ENCODE data around the gene CD84.
"Not testable (repeated sequence)": the region's sequence is repeated elsewhere in the genome, so short reads cannot be mapped to it uniquely, and the experiment has no call there.

CD84 gene

DNA sequence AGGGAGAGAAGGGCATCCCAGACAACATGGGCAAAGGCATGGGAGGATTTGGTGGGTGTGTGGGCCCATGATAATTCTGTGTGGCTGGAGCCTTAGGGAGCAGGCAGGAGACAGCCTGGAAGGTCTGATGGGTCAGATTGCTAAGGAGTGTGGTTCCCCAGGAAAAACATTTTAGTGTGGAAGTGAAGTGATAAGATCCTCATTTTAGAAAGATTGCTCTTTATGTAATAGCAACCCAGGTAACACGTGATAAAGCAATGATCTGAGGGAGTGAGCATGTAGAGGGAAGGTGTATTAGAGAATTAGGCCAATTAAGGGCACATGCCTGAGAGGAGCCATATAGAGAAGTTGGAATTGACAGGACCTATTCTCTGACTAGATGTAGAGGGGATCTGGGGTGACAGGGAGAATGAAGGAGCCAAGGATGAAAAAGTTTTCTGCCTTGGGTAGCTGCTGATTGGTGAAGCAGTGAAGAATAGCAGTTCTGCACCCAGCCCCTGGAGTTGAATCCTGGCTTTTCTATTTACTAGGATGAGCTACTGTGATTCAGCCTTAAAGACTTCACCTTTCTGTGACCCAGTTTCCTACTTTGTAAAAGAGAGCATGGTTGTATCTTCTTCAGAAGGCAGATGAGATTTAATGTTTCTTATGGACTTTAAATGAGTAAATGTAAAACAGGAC lies 37.5 kb downstream of the CD84 start:
- DNase-seq (ENCODE audit: low read depth): no peak

DNA sequence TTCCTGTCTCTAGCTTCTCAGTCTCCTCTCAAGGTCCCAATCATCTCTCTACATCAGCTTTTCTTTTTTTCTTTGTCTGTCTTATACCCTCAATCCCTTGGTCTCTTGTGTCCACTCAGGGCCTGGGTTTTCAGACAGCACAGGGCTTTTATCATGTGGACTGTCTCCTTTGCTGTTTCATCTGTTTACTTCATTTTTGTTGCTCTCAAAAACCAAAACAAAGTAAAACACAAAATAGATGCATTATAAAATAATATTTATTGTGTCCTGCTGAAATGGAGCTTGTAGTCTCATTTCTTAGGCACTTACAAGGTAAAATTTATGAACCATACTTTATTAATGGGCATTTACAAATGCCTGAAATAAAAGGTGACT lies 38.5 kb downstream of the CD84 start:
- DNase-seq (ENCODE audit: low read depth): no peak

DNA sequence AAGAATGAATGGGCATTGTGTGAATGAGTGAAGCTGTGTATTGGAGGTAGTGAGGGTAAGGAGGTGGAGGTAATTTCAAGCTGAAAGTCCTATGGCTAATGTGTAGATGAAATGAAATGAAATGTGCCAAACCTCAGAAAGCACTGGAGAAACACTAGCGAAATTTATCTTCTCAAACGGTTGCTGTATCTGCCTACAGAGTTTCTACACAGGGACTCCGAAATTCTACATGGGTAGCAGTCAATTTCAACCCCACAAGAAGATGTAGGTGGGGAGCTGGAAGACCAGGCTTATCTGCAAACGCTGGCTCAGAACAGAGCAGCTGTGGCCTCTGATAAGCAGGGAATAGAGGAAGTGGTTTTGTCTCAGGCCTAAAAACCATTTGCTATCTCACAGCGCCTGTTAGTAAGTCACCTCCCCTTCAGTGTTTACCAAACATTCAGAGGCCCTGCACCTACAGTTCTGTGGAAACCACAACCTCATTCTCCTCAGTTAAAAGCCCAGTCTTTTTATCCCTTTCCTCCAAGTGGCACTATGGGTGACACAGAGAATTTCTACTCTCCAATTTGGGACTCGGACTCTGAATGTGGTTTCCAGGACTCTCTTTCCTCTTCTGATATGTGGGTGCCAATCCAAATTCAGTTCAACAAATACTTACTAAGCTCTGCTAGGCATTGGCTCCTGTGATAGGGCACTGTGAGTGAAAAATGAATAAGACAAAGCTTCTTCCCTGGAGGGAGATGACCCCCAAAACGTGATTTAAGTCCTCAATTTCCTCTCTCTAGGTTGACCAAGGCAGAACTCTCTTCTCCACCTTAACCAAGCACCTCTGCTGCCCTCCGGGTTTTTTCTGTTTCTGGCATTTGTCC lies 39.1 kb downstream of the CD84 start:
- no peak for DNase-seq (ENCODE audit: low read depth)

DNA sequence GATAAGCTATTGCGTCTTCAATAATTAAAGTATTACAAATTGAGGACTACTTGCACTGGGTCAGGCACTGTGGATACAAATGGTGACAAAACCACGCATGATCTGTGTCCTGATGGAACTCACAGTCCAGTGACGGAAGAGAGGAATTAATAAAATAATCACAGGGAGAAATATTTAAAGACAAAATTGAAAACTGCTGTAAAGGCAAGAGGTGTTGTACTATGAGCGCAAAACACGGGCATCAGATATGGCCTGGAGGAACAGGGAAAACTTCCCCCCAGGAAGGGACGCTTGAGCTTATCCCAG lies 39.7 kb downstream of the CD84 start:
- no peak for DNase-seq (ENCODE audit: low read depth)

DNA sequence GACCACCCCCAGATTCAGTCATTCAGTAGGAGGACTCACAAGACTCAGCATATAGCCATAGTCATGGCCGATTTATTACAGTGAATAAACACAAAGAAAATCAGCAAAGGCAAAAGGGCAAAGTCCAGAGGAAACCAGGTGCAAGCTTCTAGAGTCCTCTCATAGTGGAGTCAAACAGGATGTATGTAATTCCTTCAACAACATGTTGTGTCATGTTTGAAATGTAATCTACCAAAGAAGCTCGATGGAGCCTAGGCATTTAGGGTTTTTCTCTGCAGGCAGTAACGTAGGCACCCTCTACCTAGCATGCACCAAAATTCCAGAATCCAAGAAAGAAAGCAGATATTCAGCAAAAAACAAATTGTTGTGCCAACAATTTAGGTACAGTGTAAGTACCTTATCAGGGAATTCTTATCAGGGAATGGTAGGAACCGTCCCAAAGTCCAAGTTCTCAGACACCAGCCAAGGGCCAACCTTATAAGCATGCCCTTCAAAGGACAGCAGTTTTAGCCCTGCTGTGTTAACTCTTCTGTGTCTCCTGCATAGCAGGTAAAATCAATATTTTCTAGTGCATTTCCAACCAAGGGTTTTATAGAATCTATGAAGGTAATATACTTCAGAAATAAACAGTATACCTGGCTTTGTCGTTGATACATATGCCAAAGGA lies 40.2 kb downstream of the CD84 start:
- DNase-seq (ENCODE audit: low read depth): no peak

DNA sequence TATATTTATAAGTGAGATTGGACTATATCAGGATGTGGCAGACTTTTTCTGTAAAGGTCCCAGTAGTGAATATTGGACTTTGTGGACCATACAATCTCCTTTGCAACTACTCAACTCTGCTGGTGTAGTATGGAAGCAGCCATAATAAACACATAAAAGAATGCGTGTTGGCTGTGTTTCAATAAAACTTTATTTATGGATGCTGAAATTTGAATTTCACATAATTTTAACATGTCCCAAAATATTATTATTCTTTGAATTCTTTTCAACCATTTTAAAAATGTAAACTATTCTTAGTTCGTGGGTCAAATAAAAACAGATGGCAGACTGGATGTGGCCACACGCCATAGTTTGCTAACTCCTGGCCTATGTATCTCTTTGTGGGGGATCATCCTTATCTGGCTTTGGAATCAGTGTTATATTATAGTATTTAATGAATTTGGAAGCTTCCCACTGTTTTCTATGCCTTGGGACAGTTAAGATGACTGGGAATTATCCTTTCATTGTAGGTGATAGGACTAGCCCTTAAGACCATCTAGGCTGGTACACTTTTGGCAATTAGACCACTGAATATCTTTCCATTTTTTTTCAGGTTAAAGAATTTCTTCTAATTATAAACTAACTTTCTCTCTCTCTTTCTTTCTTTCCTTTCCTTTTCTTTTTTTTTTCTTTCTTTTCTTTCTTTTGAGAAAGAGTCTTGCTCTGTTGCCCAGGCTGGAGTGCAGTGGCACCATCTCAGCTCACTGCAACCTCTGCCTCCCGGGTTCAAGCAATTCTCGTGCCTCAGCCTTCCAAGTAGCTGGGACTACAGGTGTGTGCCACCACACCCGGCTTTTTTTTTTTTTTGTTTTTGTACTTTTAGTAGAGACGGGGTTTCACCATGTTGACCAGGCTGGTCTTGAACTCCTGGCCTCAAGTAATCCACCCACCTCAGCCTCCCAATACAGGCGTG lies 41.3 kb downstream of the CD84 start:
- DNase-seq (ENCODE audit: low read depth): no peak

DNA sequence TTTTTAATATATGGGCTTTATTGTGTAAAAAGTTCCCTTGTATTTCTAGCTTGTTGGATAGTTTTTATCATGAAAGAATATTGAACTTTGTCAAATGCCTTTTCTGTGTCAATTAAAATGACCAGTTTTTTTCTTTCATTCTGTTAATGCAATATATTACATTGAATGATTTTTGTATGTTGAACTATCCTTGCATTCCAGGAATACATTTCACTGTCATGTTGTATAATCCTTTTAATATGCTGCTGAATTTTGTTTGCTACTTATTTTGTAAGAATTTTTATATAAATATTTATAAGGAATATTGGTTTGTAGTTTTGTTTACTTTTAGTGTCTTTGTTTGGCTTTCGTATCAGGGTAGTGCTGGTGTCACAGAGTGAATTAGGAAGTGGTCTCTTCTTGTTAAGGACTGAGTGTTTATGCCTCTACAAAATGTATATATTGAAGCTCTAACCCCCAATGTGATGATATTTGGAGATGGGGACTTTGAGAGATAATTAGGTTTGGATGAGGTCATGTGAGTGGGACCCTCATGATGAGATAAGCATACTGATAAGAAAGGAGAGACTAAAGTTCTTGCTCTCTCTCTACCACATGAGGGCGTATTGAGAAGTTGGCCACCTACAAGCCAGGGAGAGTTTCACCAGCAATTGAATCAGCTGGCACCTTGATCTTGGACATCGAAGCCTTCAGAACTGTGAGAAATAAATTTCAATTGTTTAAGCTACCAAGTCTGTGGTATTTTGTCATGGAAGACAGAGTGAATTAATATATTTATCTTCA lies 44.3 kb downstream of the CD84 start:
- no peak for DNase-seq (ENCODE audit: low read depth)

DNA sequence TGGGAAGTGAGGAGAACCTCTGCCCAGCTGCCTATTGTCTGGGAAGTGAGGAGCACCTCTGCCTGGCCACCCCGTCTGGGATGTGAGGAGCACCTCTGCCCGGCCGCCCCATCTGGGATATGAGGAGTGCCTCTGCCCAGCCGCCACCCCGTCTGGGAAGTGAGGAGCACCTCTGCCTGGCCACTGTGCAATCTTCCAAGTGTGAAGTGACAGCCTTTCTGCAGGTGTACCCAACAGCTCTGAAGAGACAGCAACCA lies 46.8 kb downstream of the CD84 start:
- not testable (repeated sequence) for DNase-seq (ENCODE audit: low read depth)

DNA sequence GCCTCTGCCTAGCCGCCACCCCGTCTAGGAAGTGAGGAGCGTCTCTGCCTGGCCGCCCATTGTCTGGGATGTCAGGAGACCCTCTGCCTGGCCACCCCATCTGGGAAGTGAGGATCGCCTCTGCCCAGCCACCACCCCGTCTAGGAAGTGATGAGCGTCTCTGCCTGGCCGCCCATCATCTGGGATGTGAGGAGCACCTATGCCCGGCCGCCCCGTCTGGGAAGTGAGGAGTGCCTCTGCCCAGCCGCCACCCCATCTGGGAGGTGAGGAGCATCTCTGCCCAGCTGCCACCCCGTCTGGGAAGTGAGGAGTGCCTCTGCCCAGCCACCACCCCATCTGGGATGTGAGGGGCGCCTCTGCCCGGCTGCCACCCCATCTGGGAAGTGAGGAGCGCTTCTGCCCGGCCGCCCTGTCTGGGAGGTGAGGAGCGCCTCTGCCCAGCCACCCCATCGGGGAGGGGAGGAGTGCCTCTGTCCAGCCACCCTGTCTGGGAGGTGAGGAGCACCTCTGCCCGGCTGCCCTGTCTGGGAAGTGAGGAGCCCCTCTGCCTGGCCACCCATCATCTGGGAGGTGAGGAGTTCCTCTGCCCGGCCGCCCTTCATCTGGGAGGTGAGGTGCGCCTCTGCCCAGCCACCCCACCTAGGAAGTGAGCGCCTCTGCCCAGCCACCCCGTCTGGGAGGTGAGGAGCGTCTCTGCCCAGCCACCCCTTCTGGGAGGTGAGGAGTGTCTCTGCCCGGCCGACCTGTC lies 47.3 kb downstream of the CD84 start:
- DNase-seq (ENCODE audit: low read depth): not testable (repeated sequence)

DNA sequence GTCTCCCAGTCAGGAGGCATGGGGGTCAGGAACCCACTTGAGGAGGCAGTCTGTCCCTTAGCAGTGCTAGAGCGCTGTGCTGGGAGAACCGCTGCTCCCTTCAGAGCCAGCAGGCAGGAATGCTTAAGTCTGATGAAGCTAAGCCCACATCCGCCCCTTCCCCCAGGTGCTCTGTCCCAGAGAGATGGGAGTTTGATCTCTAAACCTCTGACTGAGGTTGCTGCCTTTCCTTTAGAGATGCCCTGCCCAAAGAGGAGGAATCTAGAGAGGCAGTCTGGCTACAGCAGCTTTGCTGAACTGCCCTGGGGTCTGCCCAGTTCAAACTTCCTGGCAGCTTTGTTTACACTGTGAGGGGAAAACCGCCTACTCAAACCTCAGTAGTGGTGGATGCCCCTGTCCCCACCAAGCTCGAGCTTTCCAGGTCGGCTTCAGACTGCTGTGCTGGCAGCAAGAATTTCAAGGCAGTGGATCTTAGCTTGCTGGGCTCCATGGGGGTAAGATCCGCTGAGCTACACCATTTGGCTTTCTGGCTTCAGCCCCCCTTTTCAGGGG lies 49.8 kb downstream of the CD84 start:
- not testable (repeated sequence) for DNase-seq (ENCODE audit: low read depth)

DNA sequence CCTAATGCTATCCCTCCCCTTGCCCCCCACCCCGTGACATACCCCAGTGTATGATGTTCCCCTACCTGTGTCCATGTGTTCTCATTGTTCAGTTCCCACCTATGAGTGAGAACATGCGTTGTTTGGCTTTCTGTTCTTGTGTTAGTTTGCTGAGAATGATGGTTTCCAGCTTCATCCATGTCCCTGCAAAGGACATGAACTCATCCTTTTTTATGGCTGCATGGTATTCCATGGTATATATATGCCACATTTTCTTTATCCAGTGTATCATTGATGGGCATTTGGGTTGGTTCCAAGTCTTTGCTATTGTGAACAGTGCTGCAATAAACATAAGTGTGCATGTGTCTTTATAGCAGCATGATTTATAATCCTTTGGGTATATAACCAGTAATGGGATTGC lies 55.5 kb downstream of the CD84 start:
- DNase-seq (ENCODE audit: low read depth): not testable (repeated sequence)

DNA sequence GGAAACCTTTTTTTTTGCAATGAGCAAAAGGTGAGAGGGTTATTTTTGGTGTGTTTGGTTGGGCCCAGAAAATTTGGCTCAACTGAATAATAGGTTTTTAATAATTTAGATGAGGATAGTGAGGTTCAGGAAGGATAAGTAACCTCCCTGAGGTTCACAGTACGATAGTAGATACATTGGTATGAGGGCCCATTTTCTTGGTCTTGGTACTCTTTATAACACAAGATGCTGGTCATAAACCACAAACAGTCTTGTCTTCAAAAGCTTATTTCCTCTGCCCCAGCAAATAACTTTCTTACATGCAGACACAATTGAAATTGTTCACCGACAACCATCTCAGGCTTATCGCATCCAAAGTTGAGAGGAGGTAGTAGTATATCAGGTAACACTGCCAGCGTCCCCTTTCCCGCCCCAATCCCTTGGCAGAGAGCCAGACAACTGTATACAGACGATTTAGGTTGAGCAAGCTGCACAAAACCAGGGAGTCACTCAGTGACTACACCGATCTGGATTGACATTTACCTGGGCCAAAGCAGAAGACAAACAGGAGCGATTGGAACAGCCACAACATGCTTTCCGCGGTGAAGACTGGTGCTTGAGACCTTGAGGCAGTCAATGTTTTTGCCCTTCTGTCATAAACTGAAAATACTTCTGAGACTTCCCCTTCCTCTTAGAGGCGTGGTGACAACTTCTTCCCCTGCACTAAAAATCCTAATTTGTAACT lies 56.5 kb downstream of the CD84 start, which contains the start of gene SLAMF6:
Gene SLAMF6 (minus strand): TSS at position 634 of the 724 bp plus-strand sequence. CDS start 63 bp downstream, at position 571.
- peak; percentile 29 for DNase-seq (ENCODE audit: low read depth)

DNA sequence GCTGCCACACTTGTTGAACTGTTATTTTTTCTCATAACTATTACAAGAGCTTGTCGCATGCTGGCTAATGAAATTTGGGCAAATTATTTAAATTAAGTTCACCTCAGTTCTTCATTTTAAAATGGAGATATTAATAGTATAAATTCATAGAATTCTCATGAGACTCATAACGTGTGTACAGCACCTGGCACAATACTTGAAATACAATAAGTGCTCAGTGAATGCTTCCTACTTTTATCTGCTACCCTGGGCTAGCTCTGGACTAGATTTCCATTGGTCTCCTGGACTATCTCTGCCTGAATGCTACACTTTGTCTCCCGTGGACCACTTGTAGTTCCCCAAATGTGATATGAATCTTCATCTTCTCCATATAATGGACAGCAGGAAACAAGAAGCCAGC lies 57.2 kb downstream of the CD84 start:
- DNase-seq (ENCODE audit: low read depth): no peak

DNA sequence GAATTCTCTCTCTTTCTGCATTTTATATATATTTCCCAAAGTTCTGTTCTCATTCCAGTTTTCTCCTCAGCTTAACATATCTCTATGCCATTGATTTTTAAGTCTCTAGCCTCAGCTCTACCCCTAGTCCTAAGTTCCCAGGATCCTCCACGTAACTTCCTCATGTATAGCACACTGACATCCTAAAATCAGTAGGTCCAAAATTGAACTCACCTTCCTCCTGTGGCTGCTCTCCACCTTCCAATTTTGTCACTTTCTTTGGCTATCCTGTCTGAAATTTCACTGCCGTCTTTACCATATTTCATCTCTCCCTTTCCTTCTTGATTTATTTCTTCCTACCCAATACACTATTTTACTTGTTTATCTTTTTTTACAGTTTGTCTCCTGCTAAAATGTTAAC lies 57.7 kb downstream of the CD84 start:
- DNase-seq (ENCODE audit: low read depth): no peak

DNA sequence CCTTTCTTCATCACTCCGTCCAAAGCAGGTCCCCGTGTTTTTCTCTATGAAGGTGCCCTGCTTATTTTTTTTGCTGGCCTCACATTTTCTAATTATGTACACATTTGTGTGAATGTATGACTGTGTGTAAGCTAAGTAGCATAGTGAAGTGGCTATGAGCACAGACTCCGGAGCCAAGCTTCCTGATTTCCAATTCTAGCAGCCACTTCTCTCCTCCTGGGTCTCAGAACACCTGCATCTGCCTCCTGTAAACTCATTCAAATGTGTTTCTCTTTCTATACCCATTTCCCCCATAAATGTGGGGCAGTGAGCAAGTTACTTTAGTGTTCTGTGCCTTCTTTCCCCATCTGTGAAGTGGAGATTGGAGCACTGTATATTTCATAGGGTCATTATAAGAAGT lies 58.3 kb downstream of the CD84 start:
- no peak for DNase-seq (ENCODE audit: low read depth)

DNA sequence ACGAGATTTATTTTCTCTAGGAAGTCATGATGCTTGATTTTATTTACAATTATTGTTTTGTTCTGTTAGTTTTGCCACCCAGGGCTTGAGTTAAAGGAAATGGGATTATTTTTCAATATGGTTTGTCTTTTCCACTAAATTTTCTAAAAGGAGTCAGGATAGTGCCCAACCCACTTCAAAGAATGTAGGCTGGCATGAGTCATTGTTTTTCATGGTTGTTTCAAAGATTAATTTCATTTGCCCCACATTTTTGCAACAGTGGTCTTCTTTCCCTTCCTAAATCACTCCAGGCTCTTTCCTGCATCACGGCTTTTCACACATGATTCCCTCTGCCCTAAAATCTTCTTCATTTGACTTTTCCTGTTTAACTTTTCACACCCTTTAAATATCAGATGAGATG lies 58.7 kb downstream of the CD84 start:
- no peak for DNase-seq (ENCODE audit: low read depth)

DNA sequence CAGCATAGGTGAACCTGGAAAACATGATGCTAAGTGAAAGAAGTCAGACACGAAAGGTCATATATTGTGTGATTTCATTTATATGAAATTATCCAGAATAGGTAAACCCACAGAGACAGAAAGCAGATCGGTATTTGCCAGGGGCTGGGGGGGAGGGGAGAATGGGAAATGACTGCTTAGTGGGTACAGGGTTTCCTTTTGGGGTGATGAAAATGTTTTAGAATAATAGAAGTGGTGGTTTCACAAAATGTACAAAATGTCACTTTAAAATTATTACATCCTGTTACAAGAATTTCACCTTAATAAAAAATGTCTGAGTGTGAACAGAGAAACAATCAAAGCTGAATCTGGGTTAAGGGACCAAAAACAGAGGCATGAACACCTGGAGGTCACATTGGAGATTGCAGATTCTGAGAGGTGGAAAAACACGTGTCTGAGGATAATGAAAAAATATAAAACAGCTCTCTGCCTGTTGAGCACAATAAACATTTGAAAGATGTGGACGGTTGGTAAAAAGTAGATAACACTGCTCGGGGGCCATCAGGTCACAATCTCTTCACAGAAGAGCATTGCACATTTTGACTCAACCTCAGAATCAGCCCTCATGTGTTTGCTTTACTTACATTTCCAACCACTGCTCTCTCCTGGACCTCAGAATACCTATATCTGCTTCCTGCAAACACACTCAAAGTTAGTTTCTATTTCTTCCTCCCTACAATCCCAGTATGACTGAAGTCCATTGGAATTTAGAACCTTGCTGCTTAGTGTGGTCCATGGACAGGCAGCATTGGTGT lies 59.5 kb downstream of the CD84 start:
- no peak for DNase-seq (ENCODE audit: low read depth)

DNA sequence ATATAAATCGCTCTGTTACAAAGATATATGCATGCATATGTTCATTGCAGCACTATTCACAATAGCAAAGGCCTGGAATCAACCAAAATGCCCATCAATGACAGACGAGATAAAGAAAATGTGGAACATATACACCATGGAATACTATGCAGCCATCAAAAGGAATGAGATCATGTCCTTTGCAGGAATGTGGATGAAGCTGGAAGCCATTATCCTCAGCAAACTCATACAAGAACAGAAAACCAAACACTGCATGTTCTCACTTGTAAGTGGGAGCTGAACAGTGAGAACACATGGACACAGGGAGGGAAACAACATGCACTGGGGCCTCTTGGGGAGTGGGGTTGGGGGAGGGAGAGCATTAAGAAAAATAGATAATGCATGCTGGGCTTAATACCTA lies 61.8 kb downstream of the CD84 start:
- DNase-seq (ENCODE audit: low read depth): not testable (repeated sequence)

DNA sequence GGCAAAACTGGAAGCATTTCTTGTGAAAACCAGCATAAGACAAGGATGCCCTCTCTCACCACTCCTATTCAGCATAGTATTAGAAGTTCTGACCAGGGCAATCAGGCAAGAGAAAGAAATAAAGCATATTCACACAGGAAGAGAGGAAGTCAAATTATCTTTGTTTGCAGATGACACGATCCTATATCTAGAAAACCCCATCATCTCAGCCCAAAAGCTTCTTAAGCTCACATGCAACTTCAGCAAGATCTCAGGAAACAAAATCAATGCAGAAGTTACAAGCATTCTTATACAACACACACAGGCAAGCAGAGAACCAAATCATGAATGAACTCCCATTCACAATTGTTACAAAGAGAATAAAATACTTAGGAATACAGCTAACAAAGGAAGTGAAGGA lies 63.4 kb downstream of the CD84 start:
- not testable (repeated sequence) for DNase-seq (ENCODE audit: low read depth)
